Trophoblast cell (in vitro differentiated cells and primary cell): ENCODE data around the gene TACR1.
A peak's percentile ranks its signal among the peaks of the same experiment; 100 is the strongest.

Experiments used
- DNase-seq, 2 donors: peaks; one replicate each; pipeline ENCODE4 v3.0.0-alpha.2; 2016
- H2AFZ ChIP-seq: 2 replicates; pipeline ENCODE4 v1.6.1; 2013; ENCODE audit warnings: low read length, moderate library complexity, mild to moderate bottlenecking; ENCODE audit not compliant: insufficient read depth, poor library complexity
- H2AK5ac ChIP-seq: 2 replicates; pipeline ENCODE4 v1.6.1; 2013; ENCODE audit warnings: mild to moderate bottlenecking, low read length
- H2BK120ac ChIP-seq: 2 replicates; pipeline ENCODE4 v1.6.1; 2013; ENCODE audit warnings: low read length, mild to moderate bottlenecking, moderate library complexity; ENCODE audit not compliant: insufficient read depth, poor library complexity
- H2BK12ac ChIP-seq: 2 replicates; pipeline ENCODE4 v1.6.1; 2013; ENCODE audit warnings: mild to moderate bottlenecking, low read length, moderate library complexity
- H2BK5ac ChIP-seq: 2 replicates; pipeline ENCODE4 v1.6.1; 2013; ENCODE audit warnings: low read length, low read depth, moderate library complexity, mild to moderate bottlenecking; ENCODE audit not compliant: poor library complexity
- H3K14ac ChIP-seq: 2 replicates; pipeline ENCODE4 v1.6.1; 2013; ENCODE audit warnings: mild to moderate bottlenecking, low read length
- H3K18ac ChIP-seq: 2 replicates; pipeline ENCODE4 v1.6.1; 2013; ENCODE audit warnings: mild to moderate bottlenecking, low read length
- H3K23ac ChIP-seq: 2 replicates; pipeline ENCODE4 v1.6.1; 2013; ENCODE audit warnings: low read length
- H3K27ac ChIP-seq: 2 replicates; pipeline ENCODE4 v1.5.1; 2013; ENCODE audit warnings: low read depth, mild to moderate bottlenecking, inconsistent platforms, low read length, moderate library complexity
- H3K27me3 ChIP-seq: 2 replicates; pipeline ENCODE4 v1.6.1; 2013; ENCODE audit warnings: inconsistent platforms, mild to moderate bottlenecking, low read length, moderate library complexity; ENCODE audit not compliant: insufficient read depth
- H3K36me3 ChIP-seq, 2 experiments: 1 replicate in 1 of 2; 2 replicates in 1 of 2; pipeline ENCODE4 v1.6.1; 2013; ENCODE audit warnings: low read length in 2 of 2, mild to moderate bottlenecking in 2 of 2, moderate library complexity in 1 of 2; ENCODE audit not compliant: insufficient read depth in 2 of 2, control insufficient read depth in 1 of 2
- H3K4ac ChIP-seq: 2 replicates; pipeline ENCODE4 v1.6.1; 2013; ENCODE audit warnings: low read depth, mild to moderate bottlenecking, low read length, moderate library complexity
- H3K4me1 ChIP-seq, 2 experiments: 1 replicate in 1 of 2; 2 replicates in 1 of 2; pipeline ENCODE4 v1.6.1; 2013; ENCODE audit warnings: low read length in 2 of 2, mild to moderate bottlenecking in 2 of 2, moderate library complexity in 1 of 2; ENCODE audit not compliant: insufficient read depth in 2 of 2, control insufficient read depth in 1 of 2
- H3K4me2 ChIP-seq: 2 replicates; pipeline ENCODE4 v1.6.1; 2013; ENCODE audit warnings: inconsistent platforms, mild to moderate bottlenecking, low read length, moderate library complexity
- H3K4me3 ChIP-seq: 2 replicates; pipeline ENCODE4 v1.5.1; 2013; ENCODE audit warnings: mild to moderate bottlenecking, low read depth, low read length, inconsistent platforms
- H3K79me1 ChIP-seq: one replicate; pipeline ENCODE4 v1.6.1; 2013; ENCODE audit warnings: low read length
- H3K79me2 ChIP-seq: 2 replicates; pipeline ENCODE4 v1.6.1; 2013; ENCODE audit warnings: low read length, mild to moderate bottlenecking; ENCODE audit not compliant: control insufficient read depth, insufficient read depth, poor library complexity
- H3K9ac ChIP-seq: 2 replicates; pipeline ENCODE4 v1.6.1; 2013; ENCODE audit warnings: mild to moderate bottlenecking, low read length
- H3K9me3 ChIP-seq: 2 replicates; pipeline ENCODE4 v1.6.1; 2013; ENCODE audit warnings: low read depth, mild to moderate bottlenecking, control low read depth, inconsistent platforms, low read length; ENCODE audit not compliant: insufficient read depth
- H4K12ac ChIP-seq: 2 replicates; pipeline ENCODE4 v1.6.1; 2013; ENCODE audit warnings: low read depth, mild to moderate bottlenecking, low read length, moderate library complexity
- H4K8ac ChIP-seq: 2 replicates; pipeline ENCODE4 v1.6.1; 2013; ENCODE audit warnings: low read depth, mild to moderate bottlenecking, low read length, moderate library complexity
- H4K91ac ChIP-seq: one replicate; pipeline ENCODE4 v1.6.1; 2013; ENCODE audit warnings: low read depth, mild to moderate bottlenecking, low read length, moderate library complexity
- WGBS: extraction: QIAGEN DNeasy Blood & Tissue Kit; methylation state at CpG from one replicate; pipeline ENCODE4 v1.1.7; 2013; ENCODE audit warnings: missing lambda C conversion rate; ENCODE audit not compliant: insufficient read length, insufficient coverage; ENCODE audit errors: extremely low coverage; 5-methylcytosine and 5-hydroxymethylcytosine counted together

The TACR1 gene

GRCh38 chr2:75055142-75055819 lies 144.0 kb downstream of the TACR1 start:
- H3K9me3 ChIP-seq, result no peaks in the 10 kb centered on the region
- H2BK5ac ChIP-seq, result no peak overlapping the region
- no peak overlapping the region for H3K23ac ChIP-seq
- no peaks in the 10 kb centered on the region for H3K27me3 ChIP-seq
- H2AFZ ChIP-seq, result no peak overlapping the region
- no peak overlapping the region for H4K12ac ChIP-seq
- no peak for DNase-seq
- no peaks in the 10 kb centered on the region for H3K36me3 ChIP-seq
- H3K4me3 ChIP-seq, result no peak overlapping the region
- H3K4ac ChIP-seq, result no peak overlapping the region
- no peaks in the 10 kb centered on the region for H3K79me2 ChIP-seq
- no peak overlapping the region for H2BK12ac ChIP-seq
- no peak overlapping the region for H3K14ac ChIP-seq
- no peak overlapping the region for H3K18ac ChIP-seq
- H3K4me1 ChIP-seq, result no peaks in the 10 kb centered on the region
- WGBS, result no CpG with 5 or more reads among the region's 6 CpGs
- no peak overlapping the region for H2AK5ac ChIP-seq
- H3K4me2 ChIP-seq, result no peak overlapping the region
- H3K9ac ChIP-seq, result no peak overlapping the region
- no peak overlapping the region for H3K27ac ChIP-seq
- H4K8ac ChIP-seq, result no peak overlapping the region
- H2BK120ac ChIP-seq, result no peak overlapping the region
- no peak overlapping the region for H4K91ac ChIP-seq
- no peaks in the 10 kb centered on the region for H3K79me1 ChIP-seq

- Histone ChIP-seq H3K27me3 (no peaks in the 10 kb centered on the region), H3K14ac (no peak overlapping the region), H3K27ac (no peak overlapping the region), H3K9me3 (no peaks in the 10 kb centered on the region), H3K4me2 (no peak overlapping the region), H2BK12ac (no peak overlapping the region), H4K91ac (no peak overlapping the region), H2BK120ac (no peak overlapping the region), H3K4me1 (no peaks in the 10 kb centered on the region), H3K79me1 (no peaks in the 10 kb centered on the region), H3K9ac (no peak overlapping the region), H4K8ac (no peak overlapping the region), H3K4ac (no peak overlapping the region), H3K18ac (no peak overlapping the region), H2AK5ac (no peak overlapping the region), H4K12ac (no peak overlapping the region), H3K4me3 (no peak overlapping the region), H2AFZ (no peak overlapping the region), H3K79me2 (no peaks in the 10 kb centered on the region), H3K23ac (no peak overlapping the region), H2BK5ac (no peak overlapping the region), H3K36me3 (no peaks in the 10 kb centered on the region)
- no CpG with 5 or more reads among the region's 2 CpGs for WGBS
- DNase-seq, result no peak
These were observed 145.0 kb downstream of the TACR1 start for GRCh38 chr2:75054296-75054695.

GRCh38 chr2:75053484-75054112 lies 145.7 kb downstream of the TACR1 start:
- WGBS, result no CpG with 5 or more reads among the region's 7 CpGs
- H3K4me3 ChIP-seq, result no peak overlapping the region
- H3K79me1 ChIP-seq, result no peaks in the 10 kb centered on the region
- H4K8ac ChIP-seq, result no peak overlapping the region
- DNase-seq, result peak; percentile 37 to 78
- H3K4me1 ChIP-seq, result no peaks in the 10 kb centered on the region
- H4K91ac ChIP-seq, result no peak overlapping the region
- H3K36me3 ChIP-seq, result no peaks in the 10 kb centered on the region
- H2AK5ac ChIP-seq, result no peak overlapping the region
- no peak overlapping the region for H2BK5ac ChIP-seq
- H2BK12ac ChIP-seq, result no peak overlapping the region
- H3K79me2 ChIP-seq, result no peaks in the 10 kb centered on the region
- H3K9ac ChIP-seq, result no peak overlapping the region
- H3K9me3 ChIP-seq, result no peaks in the 10 kb centered on the region
- no peak overlapping the region for H3K23ac ChIP-seq
- H4K12ac ChIP-seq, result no peak overlapping the region
- H3K14ac ChIP-seq, result no peak overlapping the region
- no peaks in the 10 kb centered on the region for H3K27me3 ChIP-seq
- no peak overlapping the region for H3K4ac ChIP-seq
- no peak overlapping the region for H2BK120ac ChIP-seq
- H2AFZ ChIP-seq, result no peak overlapping the region
- no peak overlapping the region for H3K18ac ChIP-seq
- no peak overlapping the region for H3K4me2 ChIP-seq
- no peak overlapping the region for H3K27ac ChIP-seq

- no CpG with 5 or more reads among the region's 4 CpGs for WGBS
- H2BK12ac ChIP-seq, result no peak overlapping the region
- H3K36me3 ChIP-seq, result no peaks in the 10 kb centered on the region
- H3K27me3 ChIP-seq, result no peaks in the 10 kb centered on the region
- no peak overlapping the region for H3K9ac ChIP-seq
- H3K4ac ChIP-seq, result no peak overlapping the region
- no peak overlapping the region for H2BK5ac ChIP-seq
- H3K4me1 ChIP-seq, result no peaks in the 10 kb centered on the region
- no peak overlapping the region for H3K23ac ChIP-seq
- H3K4me3 ChIP-seq, result no peak overlapping the region
- no peak overlapping the region for H4K12ac ChIP-seq
- H4K8ac ChIP-seq, result no peak overlapping the region
- H3K4me2 ChIP-seq, result no peak overlapping the region
- H3K14ac ChIP-seq, result no peak overlapping the region
- no peak overlapping the region for H3K18ac ChIP-seq
- H3K79me1 ChIP-seq, result no peaks in the 10 kb centered on the region
- no peak overlapping the region for H2BK120ac ChIP-seq
- H4K91ac ChIP-seq, result no peak overlapping the region
- no peak overlapping the region for H3K27ac ChIP-seq
- no peak overlapping the region for H2AK5ac ChIP-seq
- no peak overlapping the region for H2AFZ ChIP-seq
- peak in 1 of 2 donors; percentile 34 for DNase-seq
- H3K79me2 ChIP-seq, result no peaks in the 10 kb centered on the region
- H3K9me3 ChIP-seq, result no peaks in the 10 kb centered on the region
These were observed 151.2 kb downstream of the TACR1 start for GRCh38 chr2:75047992-75048625.
